HG02798 (cell line): Measurements from ENCODE around the gene VPS11.

ENCODE experiments used
- ATAC-seq: cut with Tn5 transposase; IDR thresholded peaks from one replicate; pipeline ENCODE4 v1.9.1; 2021; ENCODE audit warnings: mild to moderate bottlenecking; ENCODE audit not compliant: unreplicated experiment, poor library complexity

The VPS11 gene

GRCh38 chr11:119117004-119117706 is 49.5 kb downstream of the VPS11 start:
- ATAC-seq = no peak

- no peak for ATAC-seq
Measured at GRCh38 chr11:119118227-119118626, 50.6 kb downstream of the VPS11 start.

- ATAC-seq = no peak
Measured at GRCh38 chr11:119118946-119119345, 51.3 kb downstream of the VPS11 start.

GRCh38 chr11:119120639-119121007 is 53.0 kb downstream of the VPS11 start:
- ATAC-seq = no peak

- ATAC-seq = peak; percentile 98
Measured at GRCh38 chr11:119121008-119121810, 53.6 kb downstream of the VPS11 start, which contains the start of gene HINFP. TSS of gene HINFP (plus strand) at chr11:119121580. CDS start at chr11:119126945, 5,365 bp downstream.

GRCh38 chr11:119121811-119122124 is 54.1 kb downstream of the VPS11 start:
- no peak for ATAC-seq

- ATAC-seq = no peak
Measured at GRCh38 chr11:119125821-119126220, 58.2 kb downstream of the VPS11 start.

GRCh38 chr11:119126675-119127268 is 59.2 kb downstream of the VPS11 start:
- no peak for ATAC-seq

GRCh38 chr11:119130662-119131061 is 63.0 kb downstream of the VPS11 start:
- ATAC-seq = no peak
